ENCODE results near the gene DBNL.

GRCh38 chr7:44077681-44078091 lies 33.2 kb downstream of the DBNL start:
- TF ChIP-seq POLR2AphosphoS5 (IDR thresholded peaks at IDR 0.05; ENCODE audit: borderline replicate concordance, low read depth, low read length) (no peak), EZH2 (IDR thresholded peaks at IDR 0.05) (no peak), FOXP2 (optimal IDR thresholded peaks at IDR 0.05; ENCODE audit: control extremely low read depth, extremely low read length, insufficient read depth) (no peak)
